Measurements from ENCODE around the gene E2F4. TPM values are rescaled to one million over a fixed set of nuclear protein-coding genes. Genes with fewer than 3 reads are reported as not detected.

Gene E2F4
- total RNA-seq, 1 donor from 2014 or later: 64.3 TPM

- H3K4me3 Mint-ChIP-seq (ENCODE audit: unreplicated experiment): peak within 1 kb of the TSS; percentile 88
- H3K27me3 Mint-ChIP-seq (ENCODE audit: unreplicated experiment): peaks cover 30% of the 10 kb centered on the region
- H3K36me3 Mint-ChIP-seq (ENCODE audit: unreplicated experiment): peaks cover 5% of the 10 kb centered on the region
- TF ChIP-seq, protein P1, sequence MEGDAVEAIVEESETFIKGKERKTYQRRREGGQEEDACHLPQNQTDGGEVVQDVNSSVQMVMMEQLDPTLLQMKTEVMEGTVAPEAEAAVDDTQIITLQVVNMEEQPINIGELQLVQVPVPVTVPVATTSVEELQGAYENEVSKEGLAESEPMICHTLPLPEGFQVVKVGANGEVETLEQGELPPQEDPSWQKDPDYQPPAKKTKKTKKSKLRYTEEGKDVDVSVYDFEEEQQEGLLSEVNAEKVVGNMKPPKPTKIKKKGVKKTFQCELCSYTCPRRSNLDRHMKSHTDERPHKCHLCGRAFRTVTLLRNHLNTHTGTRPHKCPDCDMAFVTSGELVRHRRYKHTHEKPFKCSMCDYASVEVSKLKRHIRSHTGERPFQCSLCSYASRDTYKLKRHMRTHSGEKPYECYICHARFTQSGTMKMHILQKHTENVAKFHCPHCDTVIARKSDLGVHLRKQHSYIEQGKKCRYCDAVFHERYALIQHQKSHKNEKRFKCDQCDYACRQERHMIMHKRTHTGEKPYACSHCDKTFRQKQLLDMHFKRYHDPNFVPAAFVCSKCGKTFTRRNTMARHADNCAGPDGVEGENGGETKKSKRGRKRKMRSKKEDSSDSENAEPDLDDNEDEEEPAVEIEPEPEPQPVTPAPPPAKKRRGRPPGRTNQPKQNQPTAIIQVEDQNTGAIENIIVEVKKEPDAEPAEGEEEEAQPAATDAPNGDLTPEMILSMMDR (IDR thresholded peaks at IDR 0.05; ENCODE audit: partially characterized antibody, unreplicated experiment): no peak
- peak; percentile 70 for DNase-seq
- H3K27ac Mint-ChIP-seq (ENCODE audit: unreplicated experiment): peak within 1 kb of the TSS; percentile 59
- peaks cover 9% of the 10 kb centered on the region for H3K4me1 Mint-ChIP-seq (ENCODE audit: low read depth, unreplicated experiment)
- H3K9me3 Mint-ChIP-seq (ENCODE audit: unreplicated experiment): peaks cover 7% of the 10 kb centered on the region
Measured at GRCh38 chr16:67170168-67170948, 21.6 kb upstream of the E2F4 start, which contains the start of gene NOL3. NOL3 (plus strand) TSS chr16:67170538.

DNA sequence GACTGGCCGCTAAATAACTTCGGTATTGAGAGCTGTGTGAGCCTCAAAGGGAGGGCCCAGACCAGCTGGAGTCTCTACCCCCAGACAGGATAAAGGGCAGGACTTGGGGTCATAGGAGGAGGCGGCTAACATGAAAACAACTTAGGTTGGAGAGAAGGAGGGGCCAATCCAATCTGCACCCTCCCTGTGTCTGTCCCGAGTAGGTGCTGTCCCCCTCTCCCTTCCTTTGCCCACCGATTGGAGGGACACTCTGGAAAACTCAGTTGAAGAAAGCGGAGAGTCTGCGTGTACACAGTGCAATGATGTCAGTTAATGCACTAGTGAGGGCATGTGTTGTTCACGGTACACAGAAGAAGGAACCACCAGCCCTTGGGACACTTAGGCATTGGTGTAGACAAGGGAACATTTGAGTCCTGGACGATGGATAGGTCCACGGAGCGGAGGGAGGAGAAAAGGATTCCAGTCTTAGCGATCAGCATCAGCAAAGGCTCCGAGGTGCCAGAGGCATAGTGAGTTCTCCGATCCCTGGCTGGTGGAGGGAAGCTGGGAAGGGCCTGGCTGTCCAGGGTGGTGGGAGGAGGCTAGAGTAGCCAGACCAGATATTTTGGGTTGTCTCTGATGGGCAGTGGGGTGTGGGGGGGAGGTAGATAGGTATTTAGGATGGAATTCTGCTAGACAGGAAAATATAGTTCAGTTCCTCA is 20.9 kb upstream of the E2F4 start:
- H3K27ac Mint-ChIP-seq (ENCODE audit: unreplicated experiment): peak overlapping the region; percentile 2
- no peak for DNase-seq
- peaks cover 9% of the 10 kb centered on the region for H3K9me3 Mint-ChIP-seq (ENCODE audit: unreplicated experiment)
- H3K27me3 Mint-ChIP-seq (ENCODE audit: unreplicated experiment): peaks cover 32% of the 10 kb centered on the region
- H3K4me3 Mint-ChIP-seq (ENCODE audit: unreplicated experiment): peak overlapping the region; percentile 78
- peaks cover 11% of the 10 kb centered on the region for H3K4me1 Mint-ChIP-seq (ENCODE audit: low read depth, unreplicated experiment)
- peaks cover 5% of the 10 kb centered on the region for H3K36me3 Mint-ChIP-seq (ENCODE audit: unreplicated experiment)
- TF ChIP-seq, protein P1 (IDR thresholded peaks at IDR 0.05; ENCODE audit: partially characterized antibody, unreplicated experiment): no peak

GRCh38 chr16:67173323-67173722 is 18.6 kb upstream of the E2F4 start:
- DNase-seq: no peak
- TF ChIP-seq, protein P1 (IDR thresholded peaks at IDR 0.05; ENCODE audit: partially characterized antibody, unreplicated experiment): no peak
- Mint-ChIP-seq H3K27me3 (ENCODE audit: unreplicated experiment) (peaks cover 30% of the 10 kb centered on the region), H3K4me3 (ENCODE audit: unreplicated experiment) (peak overlapping the region; percentile 95), H3K27ac (ENCODE audit: unreplicated experiment) (peak overlapping the region; percentile 89), H3K9me3 (ENCODE audit: unreplicated experiment) (peaks cover 17% of the 10 kb centered on the region), H3K36me3 (ENCODE audit: unreplicated experiment) (peaks cover 7% of the 10 kb centered on the region), H3K4me1 (ENCODE audit: low read depth, unreplicated experiment) (peaks cover 12% of the 10 kb centered on the region)

- TF ChIP-seq, protein P1 (IDR thresholded peaks at IDR 0.05; ENCODE audit: partially characterized antibody, unreplicated experiment): no peak
- Mint-ChIP-seq H3K36me3 (ENCODE audit: unreplicated experiment) (peaks cover 5% of the 10 kb centered on the region), H3K9me3 (ENCODE audit: unreplicated experiment) (peaks cover 16% of the 10 kb centered on the region), H3K4me1 (ENCODE audit: low read depth, unreplicated experiment) (peaks cover 18% of the 10 kb centered on the region), H3K27me3 (ENCODE audit: unreplicated experiment) (peaks cover 35% of the 10 kb centered on the region), H3K27ac (ENCODE audit: unreplicated experiment) (peak overlapping the region; percentile 89), H3K4me3 (ENCODE audit: unreplicated experiment) (peak overlapping the region; percentile 95)
- peak; percentile 86 for DNase-seq
Measured at GRCh38 chr16:67173808-67174705, 17.9 kb upstream of the E2F4 start.

All from glutamatergic neuron (in vitro differentiated cells).